ENCODE measurements around the gene CEPT1.

Gene CEPT1

DNA sequence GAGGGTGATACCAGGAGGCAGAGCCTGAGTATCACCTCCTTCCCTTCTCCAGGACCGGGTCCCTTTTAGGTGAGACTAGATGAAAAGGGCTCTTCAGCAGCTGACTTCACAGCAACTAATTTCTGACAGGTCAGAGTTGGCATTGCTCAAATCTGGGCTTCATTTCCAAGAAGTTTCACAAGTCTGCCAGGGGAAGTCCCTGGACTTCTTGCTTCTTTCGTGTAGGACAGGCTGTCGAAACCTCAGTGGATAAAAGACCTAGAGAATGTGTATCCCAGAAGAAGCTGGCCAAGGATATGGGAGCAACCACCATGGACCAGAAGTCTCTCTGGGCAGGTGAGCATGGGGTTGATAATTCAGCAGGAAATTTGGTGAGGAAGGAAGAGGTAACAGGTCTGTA is 87.4 kb downstream of the CEPT1 start, which contains the start of gene CHI3L2:
Gene CHI3L2, plus strand, starts transcription at position 280 of the 400 bp plus-strand sequence. Its CDS starts 17 bp downstream, at position 297.
- DNase-seq (ENCODE audit: low read depth, low spot score): no peak

DNA sequence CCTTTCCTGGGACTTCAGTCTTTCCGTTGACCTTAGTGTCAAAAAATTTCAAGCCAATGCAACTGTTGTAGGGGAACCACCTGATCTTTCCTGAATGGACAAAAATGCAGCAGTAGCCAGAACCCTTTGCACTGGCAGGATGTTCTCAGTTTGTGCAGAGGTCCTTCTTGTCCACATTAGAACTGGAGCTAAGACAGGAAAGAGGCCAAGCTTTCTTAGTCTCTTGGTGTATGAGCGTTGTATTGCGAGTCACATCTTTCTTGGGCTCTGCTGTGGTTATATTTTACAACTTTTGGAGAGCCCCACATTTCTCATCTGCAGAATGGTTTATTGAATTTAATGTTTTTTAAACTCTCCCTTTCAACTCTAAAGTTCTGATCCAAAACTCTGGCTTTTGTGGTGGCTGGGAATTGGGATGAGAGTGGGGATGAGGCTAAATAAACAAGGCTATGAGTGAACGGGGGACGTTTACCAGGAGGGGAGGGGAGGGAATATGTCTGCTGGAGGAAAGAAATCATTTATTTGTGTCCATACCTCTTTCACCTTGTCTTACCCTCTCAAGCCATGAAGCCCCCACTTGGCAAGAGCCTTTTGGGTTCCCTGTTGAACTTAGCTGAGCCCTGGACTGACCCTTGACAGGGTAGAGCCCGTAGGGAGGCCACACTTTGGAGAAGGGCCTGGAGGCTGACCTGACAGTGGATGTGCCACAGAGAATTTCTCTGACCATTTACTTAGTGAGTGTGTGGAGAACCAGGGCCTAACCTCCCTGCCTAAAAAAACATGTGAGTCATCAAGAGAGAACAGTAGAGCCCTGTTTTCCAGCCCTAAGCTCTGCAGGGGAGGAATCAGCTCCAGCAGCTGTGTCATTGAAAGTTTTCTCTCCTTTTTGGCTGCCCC is 88.1 kb downstream of the CEPT1 start:
- DNase-seq (ENCODE audit: low read depth, low spot score): no peak

DNA sequence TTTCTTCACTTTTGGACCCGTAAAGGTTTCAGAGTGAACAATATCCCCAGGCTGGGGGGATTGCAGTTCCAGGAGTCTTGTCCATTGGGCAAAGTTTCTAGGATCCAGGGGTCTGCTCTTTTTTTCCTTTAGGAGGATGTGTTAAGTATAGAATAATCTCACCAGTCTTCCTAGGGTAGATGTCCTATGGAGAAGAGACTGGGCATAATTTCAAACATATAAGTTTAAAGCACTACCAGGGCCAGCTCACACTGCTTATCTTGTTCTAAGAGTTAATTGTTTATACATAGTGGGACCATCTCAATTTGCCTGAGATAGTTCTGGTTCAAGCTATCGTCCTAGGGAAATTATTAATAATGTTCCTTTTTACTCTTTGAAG is 88.7 kb downstream of the CEPT1 start:
- DNase-seq (ENCODE audit: low read depth, low spot score): no peak

GRCh38 chr1:111232134-111232533 is 92.1 kb downstream of the CEPT1 start:
- no peak for DNase-seq (ENCODE audit: low read depth, low spot score)

- no peak for DNase-seq (ENCODE audit: low read depth, low spot score)
Measured at GRCh38 chr1:111234258-111234657, 94.2 kb downstream of the CEPT1 start.

Measured in activated naive CD8-positive, alpha-beta T cell treated with anti-CD3 and anti-CD28 coated beads, Interleukin-2, amount 50 U/mL, for 16 hours (primary cell).